HG03095 (cell line): ENCODE data around the gene DENND2A.
"Not testable (repeated sequence)": the region's sequence is repeated elsewhere in the genome, so short reads cannot be mapped to it uniquely, and the experiment has no call there.

Experiments used
- ATAC-seq: cut with Tn5 transposase; IDR thresholded peaks from one replicate; pipeline ENCODE4 v1.9.1; 2021; ENCODE audit warnings: moderate library complexity; ENCODE audit not compliant: unreplicated experiment

Gene DENND2A

DNA sequence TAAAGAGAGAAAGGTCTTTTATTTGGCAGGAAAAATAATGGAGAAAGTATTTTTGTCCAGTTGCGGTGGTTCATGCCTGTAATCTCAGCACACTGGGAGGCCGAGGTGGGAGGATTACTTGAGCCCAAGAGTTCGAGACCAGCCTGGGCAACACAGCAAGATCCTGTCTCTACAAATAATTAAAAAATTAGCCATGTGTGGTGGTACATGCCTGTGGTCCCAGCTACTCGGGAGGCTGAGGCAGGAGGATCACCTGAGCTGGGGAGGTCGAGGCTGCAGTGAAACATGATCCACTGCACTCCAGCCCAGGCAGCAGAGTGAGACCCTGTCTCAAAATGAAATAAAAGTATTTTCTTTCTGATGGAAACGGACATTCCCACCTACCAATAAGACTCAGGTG, 83.5 kb downstream of the DENND2A start:
- no peak for ATAC-seq

DNA sequence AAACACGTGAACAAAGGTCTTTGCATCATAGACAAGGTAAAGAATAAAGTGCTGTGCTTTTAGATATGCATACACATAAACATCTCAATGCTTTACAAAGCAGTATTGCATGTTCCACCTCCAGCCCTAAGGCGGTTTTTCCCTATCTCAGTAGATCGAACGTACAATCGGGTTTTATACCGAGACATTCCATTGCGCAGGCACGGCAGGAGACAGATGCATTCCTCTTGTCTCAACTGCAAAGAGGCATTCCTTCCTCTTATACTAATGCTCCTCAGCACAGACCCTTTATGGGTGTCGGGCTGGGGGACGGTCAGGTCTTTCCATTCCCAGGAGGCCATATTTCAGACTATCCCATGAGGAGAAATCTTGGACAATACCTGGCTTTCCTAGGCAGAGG, 87.4 kb downstream of the DENND2A start:
- not testable (repeated sequence) for ATAC-seq

DNA sequence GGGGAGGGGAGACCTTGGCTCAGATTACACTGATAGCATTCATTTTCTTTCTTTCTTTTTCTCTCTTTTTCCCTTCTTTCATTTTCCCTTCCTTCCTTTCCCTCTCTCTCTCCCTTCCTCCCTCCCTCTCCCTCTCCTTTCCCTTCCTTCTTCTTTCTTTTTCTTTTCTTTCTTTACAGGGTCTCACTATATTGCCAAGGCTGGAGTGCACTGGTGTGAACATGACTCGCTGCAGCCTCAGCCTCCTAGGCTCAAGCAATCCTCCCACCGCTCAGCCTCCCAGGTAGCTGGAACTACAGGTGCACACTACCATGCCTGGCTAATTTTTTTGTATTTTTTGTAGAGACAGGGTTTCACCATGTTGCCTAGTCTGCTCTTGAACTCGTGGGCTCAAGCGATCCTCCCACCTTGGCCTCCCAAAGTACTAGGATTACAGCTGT, 88.4 kb downstream of the DENND2A start:
- no peak for ATAC-seq

DNA sequence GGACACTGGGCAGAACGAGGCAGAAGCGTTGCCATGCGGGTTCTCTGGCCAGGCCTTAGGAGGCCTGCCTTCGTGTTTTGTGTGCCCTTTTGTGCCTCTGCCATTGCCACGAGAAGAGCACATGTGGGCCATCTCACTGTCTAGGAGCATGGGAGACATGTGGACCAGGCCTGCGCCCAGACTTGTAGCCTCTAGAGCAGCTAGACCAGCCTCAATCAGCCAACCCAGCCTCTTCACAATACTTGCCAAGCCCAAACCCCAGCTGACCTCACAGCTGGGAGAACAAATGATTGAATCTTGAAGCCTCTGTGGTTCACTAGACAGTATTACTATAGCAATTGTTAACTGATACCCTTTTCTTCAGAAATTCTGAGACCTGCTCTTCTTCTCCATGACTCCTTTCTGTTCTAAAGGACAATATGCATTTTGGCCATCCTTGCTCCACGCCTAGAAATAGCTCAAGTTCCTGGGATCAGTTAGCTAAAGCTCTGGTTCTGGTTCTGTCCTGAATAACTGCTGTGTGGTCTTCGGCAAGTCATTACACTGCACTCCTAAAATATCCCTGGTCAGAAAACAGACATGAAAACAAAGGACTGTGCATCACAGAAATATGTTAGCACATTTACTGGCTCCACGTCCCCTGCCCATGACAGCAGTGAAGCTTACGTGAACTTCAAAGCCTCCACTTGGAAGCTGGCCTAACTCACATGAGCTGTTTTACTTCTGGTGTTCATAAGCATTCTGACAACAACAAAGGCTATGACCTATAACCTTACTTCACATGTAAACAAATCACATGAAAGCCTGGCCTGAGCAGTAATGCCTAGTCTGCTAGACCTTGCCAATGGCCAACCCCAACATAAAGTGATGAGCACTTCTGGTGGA, 89.0 kb downstream of the DENND2A start:
- no peak for ATAC-seq

DNA sequence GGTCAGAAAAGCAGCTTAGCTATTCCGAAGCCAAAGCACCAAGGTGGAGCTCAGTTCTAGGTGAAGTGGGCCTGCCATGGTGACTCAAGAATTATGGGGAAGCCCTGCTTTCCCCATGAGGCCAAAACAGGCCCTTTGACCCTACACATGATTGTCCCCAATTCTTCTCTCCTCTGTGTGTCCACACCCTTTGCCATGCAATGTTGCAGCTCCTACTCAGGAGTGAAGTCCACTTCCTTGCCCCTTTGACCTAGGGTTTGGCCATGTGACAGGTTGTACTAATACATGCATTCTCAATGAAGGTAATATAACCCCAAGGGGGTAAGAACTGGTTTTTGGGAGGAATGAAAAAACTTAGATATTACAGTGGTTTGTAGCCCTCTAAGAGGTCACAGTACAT, 93.7 kb downstream of the DENND2A start:
- no peak for ATAC-seq

DNA sequence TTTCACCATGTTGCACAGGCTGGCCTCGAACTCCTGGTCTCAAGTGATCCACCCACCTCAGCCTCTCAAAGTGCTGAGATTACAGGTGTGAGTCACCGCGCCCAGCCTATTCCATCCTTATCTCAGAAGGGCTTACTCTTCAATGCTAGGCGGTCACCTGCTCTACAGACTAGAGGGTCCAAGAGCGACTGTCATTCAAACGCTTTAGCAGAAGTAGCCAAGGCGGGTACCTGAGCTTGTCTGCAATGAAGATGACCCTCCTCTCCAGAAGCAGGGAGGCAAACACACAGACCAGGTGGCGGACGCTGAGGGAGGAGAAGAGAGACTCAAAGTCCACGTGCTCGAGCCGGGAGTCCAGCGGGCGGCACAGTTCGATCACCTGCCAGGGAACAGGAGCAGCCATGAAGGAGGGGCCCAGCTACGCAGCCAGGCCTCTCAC, 96.2 kb downstream of the DENND2A start:
- ATAC-seq = no peak

DNA sequence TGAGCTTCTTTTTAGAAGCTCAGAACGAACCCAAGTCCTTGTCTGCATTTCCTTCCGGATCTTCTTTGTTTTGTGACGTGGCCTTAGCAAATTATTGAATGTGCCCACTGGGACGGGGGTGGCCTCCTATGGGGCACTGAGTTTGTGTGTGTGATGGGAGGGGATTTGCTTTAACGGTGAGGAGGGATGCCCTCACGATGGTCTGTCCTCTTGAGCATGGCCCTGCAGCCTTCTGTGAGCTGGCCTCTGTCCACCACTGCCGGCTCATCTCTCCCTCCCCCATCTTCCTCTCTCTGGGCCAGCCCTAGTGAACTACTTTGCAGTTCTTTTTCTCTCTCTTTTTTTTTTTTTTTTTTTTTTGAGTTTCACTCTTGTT, 98.4 kb downstream of the DENND2A start:
- no peak for ATAC-seq

DNA sequence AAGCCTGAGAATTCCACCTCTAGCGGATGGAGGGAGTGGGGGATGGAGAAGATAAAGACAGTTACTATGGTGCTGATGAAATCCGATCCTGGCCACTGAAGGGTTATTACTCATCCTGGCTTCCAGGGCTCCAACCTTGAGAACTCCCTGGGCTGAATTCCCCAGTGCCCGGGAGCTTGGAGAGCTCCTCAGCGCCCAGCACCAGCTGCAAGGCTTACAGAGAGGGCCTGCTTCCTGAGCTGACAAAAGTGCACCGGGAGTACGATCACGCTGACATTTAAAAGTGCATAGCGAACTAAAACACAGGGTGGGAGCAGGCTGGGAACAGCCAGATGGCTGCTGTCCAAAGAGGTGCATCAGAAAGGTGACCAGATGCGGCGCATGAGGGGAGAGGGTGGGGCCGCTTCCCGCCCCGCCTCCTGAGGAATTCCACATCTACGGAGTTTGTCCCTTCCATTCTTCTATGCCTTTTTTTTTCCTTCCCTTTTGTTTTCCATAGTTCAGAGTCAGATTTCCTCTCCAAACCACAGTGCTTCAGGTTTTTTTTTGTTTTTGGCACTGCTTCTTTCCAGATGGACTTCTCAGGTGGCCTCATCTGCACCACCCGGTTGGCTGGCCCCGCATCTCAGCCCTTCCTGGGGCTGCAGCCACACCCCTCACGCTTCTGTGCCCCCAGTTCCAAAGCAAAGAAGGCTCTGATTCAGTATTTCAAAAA, 98.9 kb downstream of the DENND2A start:
- ATAC-seq = no peak

DNA sequence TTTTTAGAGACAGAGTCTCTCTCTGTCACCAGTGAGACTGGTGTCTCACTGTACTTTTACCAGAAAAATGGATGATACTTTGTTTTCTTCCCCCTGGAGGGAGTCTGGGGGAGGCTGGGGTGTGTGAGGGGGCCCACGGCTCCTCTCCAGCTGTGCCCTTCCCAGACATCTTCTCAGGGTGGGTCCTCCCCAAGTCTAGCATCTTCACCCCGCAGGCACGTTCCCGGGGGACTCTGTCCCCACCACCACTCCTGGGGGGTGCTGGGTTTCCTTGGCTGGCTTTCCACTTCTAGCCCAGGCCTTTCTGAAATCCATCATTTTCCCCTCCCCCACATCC, 99.5 kb downstream of the DENND2A start:
- no peak for ATAC-seq

DNA sequence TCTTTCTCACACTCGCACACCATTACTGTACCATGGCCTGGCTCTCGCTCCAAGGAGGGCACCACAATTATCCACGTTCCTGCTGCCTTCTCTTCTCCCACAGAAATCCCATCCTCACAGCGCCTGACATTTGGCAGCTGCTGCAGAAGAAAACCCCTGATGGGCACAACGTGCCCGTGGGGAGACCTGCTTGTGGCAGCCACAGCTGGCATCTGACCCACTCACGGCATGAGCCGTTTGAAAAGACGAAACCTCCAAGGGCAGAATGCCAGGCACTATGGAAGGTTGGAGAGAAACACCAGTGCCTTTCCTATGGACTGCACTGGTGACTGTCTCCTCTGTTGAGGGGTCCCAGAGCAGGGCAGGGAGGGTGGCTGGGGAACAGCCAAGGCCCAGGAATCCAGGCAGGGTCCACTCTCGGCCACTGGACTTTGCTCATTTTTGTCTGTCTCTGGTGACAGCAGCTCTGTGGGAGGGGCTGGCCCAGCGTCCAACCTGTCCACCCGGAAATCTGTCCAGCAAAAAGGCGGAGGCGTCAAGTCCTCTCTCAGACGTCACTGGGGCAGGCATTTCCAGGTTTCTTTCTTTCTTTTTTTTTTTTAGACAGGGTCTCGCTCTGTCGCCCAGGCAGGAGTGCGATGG, 100.4 kb downstream of the DENND2A start:
- ATAC-seq = no peak

DNA sequence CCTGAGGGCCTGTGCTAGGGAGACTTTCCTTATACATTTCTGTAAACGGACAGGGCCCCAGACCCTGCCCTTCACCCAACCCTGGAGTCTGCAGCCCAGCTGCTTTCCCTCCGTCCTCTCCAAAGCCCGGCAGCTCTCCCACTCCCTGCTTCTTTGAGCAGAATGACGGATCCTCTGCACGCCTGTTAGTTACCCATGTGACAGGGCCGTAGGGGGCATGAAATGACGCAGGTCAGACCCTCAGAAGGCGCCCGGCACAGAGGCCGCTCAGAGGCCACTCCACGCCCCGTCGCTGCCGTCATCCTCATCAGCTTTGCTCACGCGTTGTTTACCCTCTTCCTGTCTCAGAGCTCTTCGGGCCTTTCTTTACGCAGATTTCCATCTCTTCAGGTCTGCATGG, 101.2 kb downstream of the DENND2A start:
- no peak for ATAC-seq

DNA sequence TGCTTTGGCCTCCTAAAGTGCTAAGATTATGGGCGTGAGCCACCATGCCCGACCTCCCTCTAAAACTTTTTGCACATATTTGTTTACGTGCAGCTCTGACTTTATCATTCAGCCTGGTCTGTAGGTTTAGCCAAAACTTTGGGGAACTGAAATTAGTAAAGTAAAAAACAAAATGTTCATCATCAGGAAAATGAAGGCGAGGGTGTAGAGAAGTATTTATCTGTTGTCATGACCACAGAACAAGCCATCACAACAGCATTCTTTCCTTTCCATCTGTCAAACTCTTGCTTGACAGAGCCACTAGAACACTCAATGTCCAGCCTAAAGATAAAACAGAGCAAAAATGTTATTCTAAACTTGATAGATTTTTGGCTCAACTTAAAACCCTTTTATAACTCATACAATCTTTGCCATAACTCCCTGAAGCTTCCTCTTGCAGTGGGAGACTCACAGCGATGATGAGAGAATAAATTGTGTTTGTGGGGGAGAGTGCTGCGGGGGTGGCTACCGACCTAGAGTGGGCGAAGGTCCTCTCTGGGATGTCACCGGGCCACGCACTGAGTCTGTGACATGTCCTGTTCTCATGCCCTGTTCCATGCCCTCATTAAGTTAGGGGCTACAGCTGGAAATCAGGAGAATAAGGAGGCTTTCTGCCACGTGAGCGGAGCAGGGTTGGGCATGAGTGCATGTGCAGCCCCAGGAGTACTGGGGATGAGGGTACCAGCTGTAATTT, 102.7 kb downstream of the DENND2A start:
- ATAC-seq = no peak

DNA sequence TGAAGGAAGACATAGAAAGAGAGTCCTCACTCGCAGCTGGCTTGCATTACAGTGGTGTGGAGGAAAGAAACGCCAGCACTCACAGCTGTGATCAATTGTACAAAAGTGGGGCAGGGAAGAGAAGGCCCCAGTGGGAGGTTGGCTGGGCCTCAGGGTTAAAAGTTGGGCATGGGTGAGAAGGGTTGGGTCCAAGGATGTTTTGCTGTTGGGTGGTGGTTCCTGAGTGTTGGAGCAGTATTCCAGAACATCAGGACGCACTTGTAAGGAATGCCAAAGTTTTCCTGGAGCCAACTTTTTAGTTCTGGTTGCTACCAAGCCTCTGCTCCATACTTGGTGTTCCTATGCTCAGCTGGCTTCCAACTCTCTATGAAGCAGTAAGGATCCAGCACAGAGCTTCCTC, 105.9 kb downstream of the DENND2A start:
- ATAC-seq = no peak

DNA sequence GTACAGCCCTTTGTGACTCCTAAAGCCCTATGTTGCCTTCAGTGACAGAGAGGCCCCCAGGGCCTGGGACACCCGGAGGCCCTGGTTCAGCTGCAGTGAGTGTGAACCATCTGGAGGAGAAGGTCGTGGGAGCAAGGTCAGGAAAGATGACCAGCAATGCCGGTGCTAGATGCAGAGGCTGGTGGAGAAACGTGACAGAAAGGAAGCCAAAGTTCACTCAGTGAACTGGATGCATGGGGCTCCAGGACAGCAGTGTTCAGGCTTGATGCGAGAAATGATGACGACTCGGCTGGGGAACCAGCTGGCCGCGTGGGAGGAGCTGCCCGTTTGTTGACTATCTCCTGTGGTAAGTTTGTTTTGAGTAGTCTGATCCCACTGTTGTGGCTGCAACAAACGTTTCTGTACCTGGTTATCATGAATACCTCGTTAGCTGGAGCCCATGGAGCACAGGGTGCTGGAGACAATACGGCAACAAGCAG, 107.2 kb downstream of the DENND2A start:
- no peak for ATAC-seq

DNA sequence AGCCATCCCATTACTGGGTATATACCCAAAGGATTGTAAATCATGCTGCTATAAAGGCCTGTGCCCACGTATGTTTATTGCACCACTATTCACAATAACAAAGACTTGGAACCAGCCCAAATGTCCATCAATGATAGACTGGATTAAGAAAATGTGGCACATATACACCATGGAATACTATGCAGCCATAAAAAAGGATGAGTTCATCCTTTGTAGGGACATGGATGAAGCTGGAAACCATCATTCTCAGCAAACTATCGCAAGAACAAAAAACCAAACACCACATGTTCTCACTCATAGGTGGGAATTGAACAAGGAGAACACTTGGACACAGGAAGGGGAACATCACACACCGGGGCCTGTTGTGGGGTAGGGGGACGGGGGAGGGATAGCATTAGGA, 111.2 kb downstream of the DENND2A start:
- not testable (repeated sequence) for ATAC-seq

DNA sequence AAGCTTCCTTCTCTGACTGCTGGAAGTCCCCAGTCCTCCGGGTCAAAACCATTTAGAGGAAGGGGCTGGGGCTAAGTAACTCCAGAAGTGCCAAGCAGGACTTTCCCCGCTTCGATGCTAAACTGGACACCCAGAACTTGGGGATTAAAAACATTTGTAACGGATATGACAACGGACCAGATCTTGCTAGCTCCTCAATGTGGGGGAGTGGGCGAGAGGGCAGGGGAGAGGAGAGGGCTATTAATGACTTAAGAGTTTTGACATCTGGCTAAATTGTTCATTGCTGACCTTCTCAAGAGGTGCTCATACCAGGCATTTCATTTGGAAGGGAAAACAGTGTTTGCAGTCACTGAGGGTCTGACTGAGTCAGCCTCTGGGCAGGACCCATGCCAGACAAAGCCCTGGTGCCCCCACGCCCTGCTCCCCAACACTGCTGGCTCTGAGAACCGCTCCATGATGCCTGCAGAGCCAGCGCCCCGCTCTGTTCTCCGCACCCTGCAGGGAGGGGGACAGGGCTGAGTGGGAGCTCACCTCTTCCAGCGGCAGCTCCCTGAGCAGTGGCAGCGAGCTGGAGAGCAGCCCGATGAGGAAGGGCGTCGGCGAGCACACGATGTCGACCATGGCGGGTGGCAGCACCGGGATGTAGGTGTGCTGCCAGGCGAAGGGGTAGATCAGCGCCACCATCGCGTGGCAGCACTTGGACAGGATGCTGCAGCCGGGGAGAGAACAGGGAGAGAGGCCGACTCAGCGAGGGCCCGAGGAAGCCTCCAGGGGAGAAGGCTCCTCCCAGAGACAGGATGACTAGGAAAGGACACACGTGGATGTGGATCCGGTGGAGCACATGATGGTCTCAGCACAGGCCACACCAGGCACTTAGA, 113.6 kb downstream of the DENND2A start:
- ATAC-seq = no peak

DNA sequence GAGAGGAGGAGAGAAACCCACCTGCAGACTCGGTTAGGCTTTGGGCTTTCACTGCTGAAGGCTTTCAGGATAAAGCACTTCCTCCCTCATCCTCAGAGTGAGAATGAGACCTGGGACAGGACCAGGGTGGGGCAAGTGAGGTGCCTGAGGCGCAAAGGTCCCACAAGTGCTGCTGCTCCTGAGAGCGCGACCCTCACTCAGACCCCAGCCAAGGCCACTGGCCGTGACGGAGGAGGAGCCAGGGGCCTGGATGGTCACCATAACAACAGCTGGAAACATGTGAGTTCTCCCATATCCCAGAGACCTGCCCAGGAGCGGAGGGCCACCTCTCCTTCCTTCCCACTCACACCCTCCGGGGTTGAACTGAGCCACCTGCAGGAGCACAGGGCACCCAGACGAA, 114.4 kb downstream of the DENND2A start:
- no peak for ATAC-seq

DNA sequence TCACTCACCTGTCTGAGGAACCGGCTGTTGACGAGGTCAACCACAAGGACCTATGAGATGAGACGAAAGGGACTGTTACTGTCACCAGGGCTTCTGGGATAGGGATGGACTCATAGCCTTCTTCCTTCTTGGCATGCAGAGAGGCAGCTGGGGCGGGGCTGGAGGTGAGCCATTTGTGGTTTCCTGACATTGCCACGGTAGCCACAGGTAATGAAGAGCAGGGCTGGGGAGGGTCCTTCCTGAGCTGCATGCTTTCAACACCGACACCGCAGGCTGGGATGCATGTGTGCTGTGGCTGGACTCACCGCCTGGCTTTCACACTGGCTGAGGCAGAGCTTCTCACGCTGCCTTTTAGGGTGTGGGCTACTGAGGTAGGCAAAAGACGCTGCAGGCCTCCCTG, 114.9 kb downstream of the DENND2A start:
- ATAC-seq = no peak

DNA sequence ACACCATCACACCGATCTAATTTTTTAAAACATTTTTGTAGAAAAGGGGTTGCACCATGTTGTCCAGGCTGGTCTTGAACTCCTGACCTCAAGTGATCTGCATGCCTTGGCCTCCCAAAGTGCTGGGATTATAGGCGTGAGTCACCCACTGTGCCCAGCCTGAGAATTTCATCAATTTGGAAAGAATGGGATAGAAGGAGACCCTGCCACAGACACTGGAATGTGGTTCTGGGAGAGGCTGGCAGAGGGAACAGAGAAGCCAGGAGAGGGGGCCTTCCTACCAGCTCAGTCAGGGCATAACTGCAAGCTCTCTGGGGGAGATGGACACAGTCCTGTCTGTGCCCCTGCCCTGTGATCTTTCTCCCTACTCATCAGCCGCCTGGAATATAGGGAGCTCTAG, 119.2 kb downstream of the DENND2A start:
- ATAC-seq = no peak

DNA sequence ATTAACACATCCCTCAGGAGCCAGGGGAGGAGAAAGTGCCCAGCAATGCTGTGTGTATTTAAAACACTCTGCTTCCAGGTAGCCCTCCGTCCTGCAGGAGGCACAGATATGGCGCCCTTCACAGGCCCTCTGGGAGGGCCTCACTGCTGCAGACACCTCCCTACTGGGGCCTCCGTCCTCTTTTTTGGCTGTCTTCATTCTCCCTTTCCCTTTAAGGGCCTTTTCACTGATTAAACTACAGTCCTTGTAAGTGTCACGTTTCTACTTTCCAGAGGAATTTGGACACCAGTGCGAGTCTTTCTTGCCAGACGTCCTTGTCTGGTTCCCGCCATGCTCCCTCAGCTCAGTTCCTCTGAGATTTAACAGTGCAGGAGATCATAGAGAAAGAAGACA, 121.6 kb downstream of the DENND2A start:
- no peak for ATAC-seq
